GM12878 (cell line): ENCODE measurements around the gene TEX2. TPM values are rescaled to one million over a fixed set of nuclear protein-coding genes. Genes with fewer than 3 reads are reported as not detected.

Experiments used
- ATAC-seq: fragments of 200-7000 bp; cut with Tn5 transposase; 3 replicates; pipeline ENCODE4 v1.9.1; 2020; ENCODE audit warnings: mild to moderate bottlenecking, moderate library complexity
- BruUV-seq: library from RNA; stranded (reverse); fragments of 400-500 nt; replicated peaks from 2 replicates; lab custom pipeline; 2021; lab: Mats Ljungman, UMichigan
- CTCF ChIA-PET: fragments of 300-600 bp; sonication (Branson Sonifier 250); formaldehyde crosslinking; extraction: SDS; loops from one replicate; lab custom pipeline; 2021; ENCODE audit warnings: inconsistent platforms; lab: Yijun Ruan, JAX
- POLR2A ChIA-PET: fragments of 350-600 bp; formaldehyde crosslinking; extraction: SDS; loops from one replicate; lab custom pipeline; 2021; ENCODE audit warnings: inconsistent platforms; lab: Charles Lee
- RAD21 ChIA-PET: fragments of 300-600 bp; sonication (Branson Sonifier 250); formaldehyde crosslinking; loops from one replicate; lab custom pipeline; 2023; ENCODE audit warnings: antibody characterized with exemption; ENCODE audit not compliant: unreplicated experiment; lab: Charles Lee
- SMC1A ChIA-PET: fragments of 300-600 bp; sonication (Branson Sonifier 250); formaldehyde crosslinking; loops from one replicate; lab custom pipeline; 2023; ENCODE audit not compliant: unreplicated experiment, uncharacterized antibody; lab: Charles Lee
- DNase-seq: peaks from one replicate; pipeline ENCODE4 v3.0.0-alpha.2; 2011; ENCODE audit warnings: low read depth, low spot score
- FAIRE-seq: peaks from 3 replicates; lab custom pipeline; 2011; peaks lifted over from hg19 to GRCh38; lab: Jason Lieb, UNC
- H2AFZ ChIP-seq: 2 replicates; pipeline ENCODE4 v1.6.0; 2011; ENCODE audit warnings: low read depth, low read length, control low read depth; ENCODE audit not compliant: control insufficient read depth
- H3K27ac ChIP-seq: 2 replicates; pipeline ENCODE4 v1.5.1; 2011; ENCODE audit warnings: control low read depth; ENCODE audit not compliant: control insufficient read depth, insufficient read depth
- H3K27me3 ChIP-seq, 2 experiments: replicated peaks in 1 of 2; 2 replicates each; pipeline versions ENCODE4 v1.6.0 to v1.6.1; 2011; ENCODE audit warnings: low read length in 1 of 2; ENCODE audit not compliant: control insufficient read depth in 2 of 2, insufficient read depth in 2 of 2
- H3K36me3 ChIP-seq, 2 experiments: 2 replicates each; pipeline ENCODE4 v1.5.1; 2011; ENCODE audit warnings: low read length in 1 of 2; ENCODE audit not compliant: control insufficient read depth in 2 of 2, insufficient read depth in 2 of 2
- H3K4me1 ChIP-seq: 2 replicates; pipeline ENCODE4 v1.6.1; 2011; ENCODE audit warnings: mild to moderate bottlenecking, low read length, moderate library complexity, mixed read lengths; ENCODE audit not compliant: control insufficient read depth, insufficient read depth
- H3K4me2 ChIP-seq: 2 replicates; pipeline ENCODE4 v1.6.0; 2011; ENCODE audit warnings: control low read depth; ENCODE audit not compliant: control insufficient read depth, insufficient read depth
- H3K4me3 ChIP-seq: fragments of 200-600 bp; sonication (generic); 2 replicates; pipeline ENCODE4 v1.5.1; 2016
- H3K79me2 ChIP-seq: 2 replicates; pipeline ENCODE4 v1.6.0; 2011; ENCODE audit warnings: low read length; ENCODE audit not compliant: control insufficient read depth, insufficient read depth
- H3K9ac ChIP-seq: 2 replicates; pipeline ENCODE4 v1.8.0; 2011; ENCODE audit warnings: low read length, control low read depth, mixed read lengths; ENCODE audit not compliant: control insufficient read depth, insufficient read depth
- H3K9me3 ChIP-seq: replicated peaks from 3 replicates; pipeline ENCODE4 v1.5.1; 2011; ENCODE audit warnings: mild to moderate bottlenecking, low read length; ENCODE audit not compliant: control insufficient read depth, insufficient read depth
- H4K20me1 ChIP-seq: 2 replicates; pipeline ENCODE4 v1.6.0; 2011; ENCODE audit not compliant: control insufficient read depth, insufficient read depth
- ATF3 ChIP-seq: IDR thresholded peaks from 2 replicates; pipeline ENCODE4 v1.6.1; 2011; ENCODE audit warnings: low read depth, mild to moderate bottlenecking, low read length, moderate library complexity, borderline replicate concordance; ENCODE audit errors: extremely low read depth
- ATF7 ChIP-seq: fragments of 450-650 bp; IDR thresholded peaks from 2 replicates; pipeline ENCODE4 v1.6.1; 2016; ENCODE audit warnings: low read depth, mild to moderate bottlenecking
- CTCF ChIP-seq, 3 experiments: IDR thresholded peaks in 2 of 3; conservative IDR thresholded peaks in 1 of 3; 2 replicates each; pipeline ENCODE4 v1.5.1; 2011; ENCODE audit warnings: low read depth in 3 of 3, low read length in 3 of 3, mild to moderate bottlenecking in 3 of 3, control low read depth in 2 of 3, moderate library complexity in 2 of 3, inconsistent platforms in 1 of 3, mixed read lengths in 1 of 3; ENCODE audit not compliant: control insufficient read depth in 2 of 3, insufficient read depth in 1 of 3; ENCODE audit errors: extremely low read depth in 1 of 3
- EED ChIP-seq: sonication (generic); IDR thresholded peaks from 2 replicates; pipeline ENCODE4 v1.6.1; 2016; ENCODE audit warnings: antibody characterized with exemption, low read depth
- FOS ChIP-seq: IDR thresholded peaks from 3 replicates; pipeline ENCODE4 v1.6.1; 2011; ENCODE audit warnings: borderline replicate concordance; ENCODE audit not compliant: insufficient read length; ENCODE audit errors: extremely low read depth
- FOXM1 ChIP-seq: IDR thresholded peaks from 2 replicates; pipeline ENCODE4 v1.6.1; 2012; ENCODE audit warnings: low read depth, mild to moderate bottlenecking, inconsistent platforms, low read length, moderate library complexity
- HSF1 ChIP-seq: fragments of 150-350 bp; IDR thresholded peaks from 2 replicates; pipeline ENCODE4 v1.6.1; 2014; ENCODE audit warnings: mild to moderate bottlenecking, low read depth, low read length
- IKZF2 ChIP-seq, 2 experiments: fragments of 450-650 bp; IDR thresholded peaks; 2 replicates each; pipeline ENCODE4 v1.6.1; 2017; ENCODE audit warnings: mild to moderate bottlenecking in 2 of 2, moderate library complexity in 2 of 2
- IRF4 ChIP-seq: IDR thresholded peaks from 2 replicates; pipeline ENCODE4 v1.6.1; 2011; ENCODE audit warnings: low read depth, low read length
- IRF5 ChIP-seq: fragments of 450-650 bp; IDR thresholded peaks from 2 replicates; pipeline ENCODE4 v1.6.1; 2017; ENCODE audit warnings: borderline replicate concordance
- KLF5 ChIP-seq: fragments of 450-650 bp; IDR thresholded peaks from 2 replicates; pipeline ENCODE4 v1.6.1; 2014; ENCODE audit warnings: mild to moderate bottlenecking; ENCODE audit not compliant: partially characterized antibody
- MEF2A ChIP-seq: IDR thresholded peaks from 2 replicates; pipeline ENCODE4 v1.6.1; 2011; ENCODE audit warnings: low read depth, mild to moderate bottlenecking, low read length, moderate library complexity; ENCODE audit not compliant: insufficient read depth
- NFIC ChIP-seq: IDR thresholded peaks from 2 replicates; pipeline ENCODE4 v1.6.1; 2012; ENCODE audit warnings: low read depth, mild to moderate bottlenecking, inconsistent platforms, low read length, moderate library complexity
- NR2C2 ChIP-seq: IDR thresholded peaks from 2 replicates; pipeline ENCODE4 v1.6.1; 2011; ENCODE audit warnings: borderline replicate concordance, low read depth; ENCODE audit not compliant: control insufficient read depth, insufficient read length
- RBBP5 ChIP-seq: fragments of 200-600 bp; sonication (generic); conservative IDR thresholded peaks from 2 replicates; pipeline ENCODE4 v1.6.1; 2016
- WRNIP1 ChIP-seq: IDR thresholded peaks from 2 replicates; pipeline ENCODE4 v1.6.1; 2011; ENCODE audit warnings: low read depth, low read length, improper control_type of control experiment, borderline replicate concordance
- YBX1 ChIP-seq: fragments of 450-650 bp; IDR thresholded peaks from 2 replicates; pipeline ENCODE4 v1.6.1; 2016; ENCODE audit warnings: antibody characterized with exemption
- ZNF207 ChIP-seq: fragments of 450-650 bp; IDR thresholded peaks from 2 replicates; pipeline ENCODE4 v1.6.1; 2014; ENCODE audit warnings: antibody characterized with exemption, mild to moderate bottlenecking, borderline replicate concordance
- ZNF217 ChIP-seq: fragments of 450-650 bp; IDR thresholded peaks from 2 replicates; pipeline ENCODE4 v1.6.1; 2017; ENCODE audit warnings: antibody characterized with exemption, mild to moderate bottlenecking
- WGBS: methylation state at CpG from one replicate; pipeline ENCODE4 v1.1.6; 2016; ENCODE audit warnings: low lambda C conversion rate; ENCODE audit not compliant: insufficient replicate concordance, insufficient coverage; ENCODE audit errors: missing lambda C conversion rate; 5-methylcytosine and 5-hydroxymethylcytosine counted together
- in situ Hi-C: fragments of 300-500 bp; cut with MboI; formaldehyde crosslinking; loops from 9 replicates; pipeline ENCODE4 v1.14.3; 2018; ENCODE audit warnings: mixed read lengths
- intact Hi-C: fragments of 100-400 bp; cut with micrococcal nuclease; formaldehyde crosslinking; loops from one replicate; pipeline ENCODE4 v1.14.2; 2022; ENCODE audit not compliant: unreplicated experiment
- polyA plus RNA-seq, 11 experiments: library from polyadenylated mRNA; depleted of rRNA in 4 of 11; unstranded in 6 of 11; stranded (reverse) in 5 of 11; fragments of >200 nt; fragmentation: Nextera tagmentation in 4 of 11; fragmentation: Illumina TruSeq in 1 of 11; extraction: Ambion mirVana in 4 of 11; extraction: Trizol in 1 of 11; gene quantifications; 1 replicate in 1 of 11; 2 replicates in 10 of 11; pipeline versions ENCODE4 v1.2.1 to v1.2.3, GENCODE V29; 2011 to 2016; ENCODE audit warnings: inconsistent platforms in 2 of 11, missing spikeins in 2 of 11, low read depth in 1 of 11
- total RNA-seq, 4 experiments: library from RNA; depleted of rRNA in 3 of 4; stranded (reverse); fragments of >200 nt in 3 of 4; fragmentation: Illumina TruSeq in 1 of 4; extraction: Trizol in 1 of 4; gene quantifications; 2 replicates each; pipeline versions ENCODE4 v1.2.1 to v1.2.3, GENCODE V29; 2013 to 2021

The TEX2 gene
- total and polyA plus RNA-seq, 10 of the 15 experiments (the other 5 are each of a cell fraction or from before 2014, with no cell fraction given): 3.8 to 19.9 (median 15.8) TPM

GRCh38 chr17:64152428-64153125, 110.5 kb downstream of the TEX2 start (continued):
- TF ChIP-seq MEF2A: no peak
- no peak for TF ChIP-seq FOS
- no peak for TF ChIP-seq WRNIP1
- TF ChIP-seq ZNF217: no peak
- no peak for TF ChIP-seq IRF4
- no peak for TF ChIP-seq CTCF (IDR thresholded peaks at IDR 0.05 in 2 of 3, conservative IDR thresholded peaks at IDR 0.05 in 1 of 3; ENCODE audit: control insufficient read depth in 2 of 3, extremely low read depth in 1 of 3, insufficient read depth in 1 of 3, low read depth in 3 of 3, low read length in 3 of 3)
- TF ChIP-seq ATF3: no peak
- no peak for TF ChIP-seq YBX1
- no peak for TF ChIP-seq NFIC

GRCh38 chr17:64151016-64151368, 112.1 kb downstream of the TEX2 start:
- CTCF ChIA-PET: interaction anchor here (3.9 kb wide), 1 partner anchor 131 kb away, joined by 30 read pairs; no protein-coding TSS in a partner anchor
- peaks cover 3 to 12% of the 10 kb centered on the region in 2 experiments for H3K36me3 ChIP-seq
- no TSS peak for BruUV-seq
- TF ChIP-seq EED (no peak), HSF1 (no peak), IKZF2 (IDR thresholded peaks at IDR 0.05) (no peak), ATF7 (no peak), RBBP5 (no peak), IRF5 (no peak), FOXM1 (no peak), ZNF207 (no peak), WRNIP1 (no peak), NR2C2 (no peak), KLF5 (no peak)

More at GRCh38 chr17:64151016-64151368, 112.1 kb downstream of the TEX2 start:
- Histone ChIP-seq H3K79me2 (peaks cover 17% of the 10 kb centered on the region), H4K20me1 (no peaks in the 10 kb centered on the region), H3K27ac (no peak overlapping the region), H3K4me2 (no peak overlapping the region), H3K9ac (no peak overlapping the region), H2AFZ (no peak overlapping the region), H3K4me3 (no peak overlapping the region), H3K4me1 (peaks cover 3% of the 10 kb centered on the region; the same call in 1 of the 2 replicates), H3K9me3 (no peaks in the 10 kb centered on the region), H3K27me3 (no peaks in the 10 kb centered on the region)
- ATAC-seq (no peak), DNase-seq (no peak), FAIRE-seq (no peak)
- RAD21 ChIA-PET: no interaction called here
- in situ Hi-C loops (no loop called here), intact Hi-C loops (no loop called here)
- SMC1A ChIA-PET: interaction anchor here (1.5 kb wide), 1 partner anchor 121 kb away, joined by 3 read pairs; no protein-coding TSS in a partner anchor
- POLR2A ChIA-PET: no interaction called here
- WGBS: 95% methylated on average over 1 of the region's 1 CpG
